H1 (cell line): Measurements from ENCODE around the gene PRICKLE3. TPM values are rescaled to one million over a fixed set of nuclear protein-coding genes. Genes with fewer than 3 reads are reported as not detected.

ENCODE experiments used
- CTCF ChIA-PET: fragments of 300-600 bp; sonication (Branson Sonifier 250); formaldehyde crosslinking; loops from one replicate; lab custom pipeline; 2021; ENCODE audit not compliant: partially characterized antibody; lab: Charles Lee
- POLR2A ChIA-PET: fragments of 300-600 bp; sonication (Branson Sonifier 250); formaldehyde crosslinking; loops from one replicate; lab custom pipeline; 2021; ENCODE audit warnings: inconsistent platforms; ENCODE audit not compliant: partially characterized antibody; lab: Charles Lee
- DNase-seq, 2 experiments: peaks; one replicate each; pipeline versions ENCODE4 v3.0.0 to v3.0.0-alpha.2; 2010 to 2022; ENCODE audit warnings: low spot score in 2 of 2, low read depth in 1 of 2, mixed read lengths in 1 of 2
- FAIRE-seq: peaks from 2 replicates; lab custom pipeline; 2011; peaks lifted over from hg19 to GRCh38; lab: Jason Lieb, UNC
- H2AFZ ChIP-seq: 2 replicates; pipeline ENCODE4 v1.8.1; 2012; ENCODE audit warnings: low read length, inconsistent platforms
- H2AK5ac ChIP-seq: 2 replicates; pipeline ENCODE4 v1.6.1; 2013; ENCODE audit warnings: low read depth, low read length
- H2BK120ac ChIP-seq: replicated peaks from 2 replicates; pipeline ENCODE3; 2013; ENCODE audit warnings: low read depth, low read length, inconsistent platforms
- H2BK12ac ChIP-seq: 2 replicates; pipeline ENCODE4 v1.6.1; 2013; ENCODE audit warnings: low read depth, low read length
- H2BK15ac ChIP-seq: 2 replicates; pipeline ENCODE4 v1.6.1; 2013; ENCODE audit warnings: low read length
- H2BK20ac ChIP-seq: 2 replicates; pipeline ENCODE4 v1.6.1; 2013; ENCODE audit warnings: low read length
- H2BK5ac ChIP-seq: 2 replicates; pipeline ENCODE4 v1.6.1; 2013; ENCODE audit warnings: low read depth, low read length
- H3K14ac ChIP-seq: 2 replicates; pipeline ENCODE4 v1.6.1; 2013; ENCODE audit warnings: inconsistent platforms; ENCODE audit not compliant: insufficient read length
- H3K18ac ChIP-seq: 2 replicates; pipeline ENCODE4 v1.6.1; 2013; ENCODE audit warnings: low read length; ENCODE audit errors: extremely low read depth
- H3K23ac ChIP-seq: 2 replicates; pipeline ENCODE4 v1.6.1; 2013; ENCODE audit warnings: inconsistent platforms; ENCODE audit not compliant: insufficient read length
- H3K23me2 ChIP-seq: 2 replicates; pipeline ENCODE4 v1.6.1; 2013; ENCODE audit warnings: low read depth, low read length
- H3K27ac ChIP-seq: 2 replicates; pipeline ENCODE4 v1.6.1; 2011; ENCODE audit warnings: low read depth, low read length, inconsistent platforms
- H3K27me3 ChIP-seq, 4 experiments: replicated peaks in 1 of 4; 1 replicate in 1 of 4; 2 replicates in 3 of 4; pipeline versions ENCODE4 v1.6.1 to v1.8.1; 2011 to 2013; ENCODE audit warnings: low read length in 3 of 4, mild to moderate bottlenecking in 3 of 4, inconsistent platforms in 2 of 4, mixed read lengths in 2 of 4, moderate library complexity in 1 of 4; ENCODE audit not compliant: control insufficient read depth in 3 of 4, insufficient read depth in 3 of 4; ENCODE audit errors: extremely low read depth in 1 of 4
- H3K36me3 ChIP-seq, 4 experiments: 2 replicates each; pipeline versions ENCODE4 v1.6.1 to v1.8.1; 2011 to 2013; ENCODE audit warnings: mild to moderate bottlenecking in 4 of 4, low read length in 3 of 4, moderate library complexity in 2 of 4, control low read depth in 1 of 4, inconsistent platforms in 1 of 4; ENCODE audit not compliant: insufficient read depth in 4 of 4, control insufficient read depth in 2 of 4
- H3K4ac ChIP-seq: replicated peaks from 2 replicates; pipeline ENCODE3; 2013; ENCODE audit warnings: low read length, low read depth, mixed read lengths, inconsistent platforms; ENCODE audit not compliant: insufficient read length
- H3K4me1 ChIP-seq, 4 experiments: replicated peaks in 1 of 4; 1 replicate in 1 of 4; 2 replicates in 3 of 4; pipeline versions ENCODE4 v1.6.1 to v1.8.1; 2011 to 2013; ENCODE audit warnings: low read length in 3 of 4, inconsistent platforms in 2 of 4, mixed read lengths in 1 of 4; ENCODE audit not compliant: insufficient read depth in 4 of 4, control insufficient read depth in 3 of 4
- H3K4me2 ChIP-seq, 2 experiments: 2 replicates each; pipeline versions ENCODE4 v1.6.1 to v1.8.1; 2011 to 2013; ENCODE audit warnings: low read depth in 2 of 2, low read length in 2 of 2, control low read depth in 1 of 2, inconsistent platforms in 1 of 2, mild to moderate bottlenecking in 1 of 2; ENCODE audit not compliant: insufficient read depth in 1 of 2
- H3K4me3 ChIP-seq, 4 experiments: fragments of 200-600, 300-600 bp in 1 of 4; sonication (generic), shearing (Covaris generic), sonication (Bioruptor Twin) in 1 of 4; 2 replicates each; pipeline versions ENCODE4 v1.5.1 to v1.8.1; 2011 to 2016; ENCODE audit warnings: low read length in 4 of 4, low read depth in 3 of 4, control low read depth in 2 of 4, inconsistent platforms in 2 of 4, mild to moderate bottlenecking in 2 of 4, mixed read lengths in 1 of 4, moderate library complexity in 1 of 4; ENCODE audit not compliant: insufficient read depth in 2 of 4; ENCODE audit errors: extremely low read depth in 1 of 4
- H3K56ac ChIP-seq: replicated peaks from 2 replicates; pipeline ENCODE3; 2013; ENCODE audit warnings: low read depth, mild to moderate bottlenecking, mixed read lengths, low read length, inconsistent platforms; ENCODE audit not compliant: insufficient read length
- H3K79me1 ChIP-seq: 2 replicates; pipeline ENCODE4 v1.6.1; 2013; ENCODE audit warnings: low read depth, low read length, control low read depth
- H3K79me2 ChIP-seq, 2 experiments: 2 replicates each; pipeline versions ENCODE4 v1.6.1 to v1.8.1; 2012 to 2013; ENCODE audit warnings: low read length in 2 of 2, mild to moderate bottlenecking in 2 of 2, inconsistent platforms in 1 of 2; ENCODE audit not compliant: insufficient read depth in 2 of 2, control insufficient read depth in 1 of 2
- H3K9ac ChIP-seq, 4 experiments: replicated peaks in 1 of 4; 1 replicate in 1 of 4; 2 replicates in 3 of 4; pipeline versions ENCODE4 v1.6.1 to v1.8.1; 2011 to 2013; ENCODE audit warnings: low read depth in 3 of 4, low read length in 3 of 4, control low read depth in 2 of 4, mild to moderate bottlenecking in 2 of 4, moderate library complexity in 2 of 4, inconsistent platforms in 1 of 4; ENCODE audit errors: extremely low read depth in 1 of 4
- H3K9me3 ChIP-seq, 2 experiments: 2 replicates each; pipeline versions ENCODE4 v1.6.1 to v1.8.1; 2012 to 2013; ENCODE audit warnings: mild to moderate bottlenecking in 2 of 2, moderate library complexity in 2 of 2, control low read depth in 1 of 2, inconsistent platforms in 1 of 2, low read depth in 1 of 2, low read length in 1 of 2, mixed read lengths in 1 of 2; ENCODE audit not compliant: insufficient read depth in 2 of 2
- H4K20me1 ChIP-seq, 2 experiments: replicated peaks in 1 of 2; 2 replicates each; pipeline versions ENCODE3 to v1.8.1; 2011 to 2013; ENCODE audit warnings: inconsistent platforms in 2 of 2, low read length in 2 of 2, mild to moderate bottlenecking in 1 of 2; ENCODE audit not compliant: insufficient read depth in 2 of 2, control insufficient read depth in 1 of 2
- H4K5ac ChIP-seq: 2 replicates; pipeline ENCODE4 v1.6.1; 2013; ENCODE audit warnings: low read length, low read depth, mixed read lengths, inconsistent platforms; ENCODE audit not compliant: insufficient read length
- H4K8ac ChIP-seq: 2 replicates; pipeline ENCODE4 v1.8.0; 2013; ENCODE audit warnings: mild to moderate bottlenecking, moderate library complexity, low read length, inconsistent platforms; ENCODE audit not compliant: insufficient read depth; ENCODE audit errors: extremely low read depth
- H4K91ac ChIP-seq: replicated peaks from 2 replicates; pipeline ENCODE3; 2013; ENCODE audit warnings: low read length, mixed read lengths, inconsistent platforms; ENCODE audit not compliant: insufficient read length
- CHD2 ChIP-seq: IDR thresholded peaks from 2 replicates; pipeline ENCODE4 v1.6.1; 2012; ENCODE audit warnings: low read length, improper control_type of control experiment
- CREB1 ChIP-seq: IDR thresholded peaks from 2 replicates; pipeline ENCODE4 v1.6.1; 2012; ENCODE audit warnings: inconsistent platforms
- CTBP2 ChIP-seq: IDR thresholded peaks from 2 replicates; pipeline ENCODE4 v1.7.0; 2011; ENCODE audit warnings: borderline replicate concordance, mild to moderate bottlenecking, moderate library complexity, mixed read lengths, low read length; ENCODE audit not compliant: insufficient read depth, insufficient read length
- FOSL1 ChIP-seq: IDR thresholded peaks from 2 replicates; pipeline ENCODE4 v1.6.1; 2011; ENCODE audit warnings: mild to moderate bottlenecking, low read depth, low read length, moderate library complexity; ENCODE audit not compliant: insufficient read depth
- MAX ChIP-seq: IDR thresholded peaks from 2 replicates; pipeline ENCODE4 v1.6.1; 2012; ENCODE audit warnings: inconsistent platforms
- NANOG ChIP-seq: IDR thresholded peaks from 2 replicates; pipeline ENCODE4 v1.6.1; 2011; ENCODE audit warnings: low read length, low read depth, mild to moderate bottlenecking, inconsistent platforms; ENCODE audit not compliant: insufficient read depth, poor library complexity, severe bottlenecking
- POLR2A ChIP-seq, 2 experiments: IDR thresholded peaks; 1 replicate in 1 of 2; 2 replicates in 1 of 2; pipeline ENCODE4 v1.6.1; 2011; ENCODE audit warnings: low read depth in 2 of 2, low read length in 2 of 2, mild to moderate bottlenecking in 2 of 2; ENCODE audit errors: control extremely low read depth in 1 of 2
- SIX5 ChIP-seq: IDR thresholded peaks from 2 replicates; pipeline ENCODE4 v1.6.1; 2011; ENCODE audit warnings: mild to moderate bottlenecking, low read depth, low read length
- SP1 ChIP-seq: IDR thresholded peaks from 2 replicates; pipeline ENCODE4 v1.6.1; 2011; ENCODE audit warnings: low read depth, low read length
- SP2 ChIP-seq: IDR thresholded peaks from 2 replicates; pipeline ENCODE4 v1.6.1; 2012; ENCODE audit warnings: mild to moderate bottlenecking, low read length, inconsistent platforms
- TAF1 ChIP-seq: IDR thresholded peaks from 2 replicates; pipeline ENCODE4 v1.6.1; 2011; ENCODE audit warnings: mild to moderate bottlenecking, low read depth, low read length
- TAF7 ChIP-seq: optimal IDR thresholded peaks from 2 replicates; pipeline ENCODE3; 2011; ENCODE audit warnings: low read depth, mild to moderate bottlenecking, inconsistent platforms, low read length, moderate library complexity, borderline replicate concordance
- TBP ChIP-seq: IDR thresholded peaks from 2 replicates; pipeline ENCODE4 v1.6.1; 2011; ENCODE audit warnings: low read depth, low read length, improper control_type of control experiment
- WGBS, 2 experiments: shearing (Covaris generic) in 1 of 2; methylation state at CpG; one replicate each; pipeline versions ENCODE4 v1.1.6 to v1.1.7; 2013 to 2015; ENCODE audit warnings: low lambda C conversion rate in 2 of 2, mixed read lengths in 2 of 2, inconsistent platforms in 1 of 2, low coverage in 1 of 2, missing lambda C conversion rate in 1 of 2; ENCODE audit not compliant: insufficient replicate concordance in 2 of 2, insufficient coverage in 1 of 2, insufficient read length in 1 of 2; ENCODE audit errors: extremely low coverage in 1 of 2, missing lambda C conversion rate in 1 of 2; 5-methylcytosine and 5-hydroxymethylcytosine counted together
- polyA plus RNA-seq, 7 experiments: library from polyadenylated mRNA; depleted of rRNA in 3 of 7; stranded (reverse) in 5 of 7; unstranded in 2 of 7; fragments of >200 nt in 5 of 7; fragments of 200-250 nt in 2 of 7; gene quantifications; 1 replicate in 5 of 7; 2 replicates in 1 of 7; 4 replicates in 1 of 7; pipeline versions ENCODE4 v1.2.1 to v1.2.3, GENCODE V29; 2011 to 2013; ENCODE audit warnings: missing spikeins in 2 of 7, mixed read lengths in 2 of 7
- total RNA-seq: library from RNA; stranded (reverse); fragmentation: NEBNext Ultra II Directional; extraction: Animal tissue kit (Norgen Biotek cat#: 25700); gene quantifications from 2 replicates; pipeline ENCODE4 v1.2.1, GENCODE V29; 2021

The PRICKLE3 gene
- total and polyA plus RNA-seq, 2 of the 8 experiments (the other 6 are each of a cell fraction or from before 2014, with no cell fraction given): 9.1 to 10.6 TPM

- Histone ChIP-seq H2AK5ac (no peak overlapping the region), H4K5ac (no peak overlapping the region), H4K20me1 (no peaks in the 10 kb centered on the region), H3K79me2 (no peaks in the 10 kb centered on the region), H3K4me2 (peak overlapping the region; percentile 33 to 60; a peak in 3 of 4 replicates), H3K23me2 (peaks cover 4% of the 10 kb centered on the region; the same call in 1 of the 2 replicates), H3K23ac (no peak overlapping the region), H2BK120ac (no peak overlapping the region), H3K9me3 (no peaks in the 10 kb centered on the region), H3K9ac (peak overlapping the region in 3 of 4 experiments; percentile 46 to 66 (median 55); a peak in 5 of 7 replicates), H3K56ac (no peak overlapping the region), H3K27me3 (no peaks in the 10 kb centered on the region), H2BK12ac (no peak overlapping the region), H3K36me3 (no peaks in the 10 kb centered on the region), H3K27ac (peak overlapping the region; percentile 77; the same call in 1 of the 2 replicates), H2BK15ac (no peak overlapping the region), H2AFZ (no peak overlapping the region), H3K14ac (no peak overlapping the region), H3K79me1 (no peaks in the 10 kb centered on the region), H2BK5ac (no peak overlapping the region), H4K8ac (peak overlapping the region; percentile 73; the same call in 1 of the 2 replicates), H3K18ac (no peak overlapping the region), H3K4ac (no peak overlapping the region), H3K4me1 (peaks cover 0 to 4% (median 3%) of the 10 kb centered on the region in 4 experiments; a peak in 4 of 7 replicates), H2BK20ac (no peak overlapping the region), H4K91ac (no peak overlapping the region), H3K4me3 (peak overlapping the region; percentile 51 to 87 (median 61))
- 1% methylated on average over 27 of the region's 32 CpGs; no CpG with 5 or more reads in 1 of the 2 experiments for WGBS, 2 experiments
- ChIA-PET POLR2A (interaction anchor here (0.6 to 1.6 kb wide), 10 partner anchors 10 to 1816 kb away, joined by 3 to 10 read pairs (median 3); partner anchors contain the start of gene PLP2), CTCF (interaction anchor here (1.9 kb wide), 1 partner anchor 68 kb away, joined by 6 read pairs; no protein-coding TSS in a partner anchor)
- DNase-seq: peak; percentile 74 to 97
- FAIRE-seq: peak; percentile 100
- TF ChIP-seq CTBP2 (no peak), CHD2 (peak; percentile 91), TAF7 (peak; percentile 65), CREB1 (peak; percentile 70), FOSL1 (no peak), POLR2A (IDR thresholded peaks at IDR 0.05; ENCODE audit: control extremely low read depth in 1 of 2, low read depth in 2 of 2, low read length in 2 of 2) (peak in 1 of 2 experiments; percentile 77; a peak in 1 of 3 replicates), SIX5 (no peak), NANOG (no peak), MAX (0 out of 2 replicates have a peak, but pooled peaks have one; percentile 8), TAF1 (peak; percentile 87), SP1 (peak; percentile 99), TBP (peak; percentile 88), SP2 (peak; percentile 94)
Observed at GRCh38 chrX:49190821-49191573, 4.8 kb upstream of the PRICKLE3 start.
